HFFc6 (cell line): ENCODE measurements around the gene CNN1. TPM values are rescaled to one million over a fixed set of nuclear protein-coding genes. Genes with fewer than 3 reads are reported as not detected.

Experiments
- DNase-seq: peaks from one replicate; pipeline ENCODE4 v3.0.0-alpha.2; 2018
- H3K27ac Mint-ChIP-seq: 2 replicates; pipeline ENCODE4 v1.8.0; 2020; ENCODE audit warnings: mild to moderate bottlenecking, mixed read lengths
- H3K27me3 Mint-ChIP-seq: 2 replicates; pipeline ENCODE4 v1.8.0; 2021; ENCODE audit warnings: mild to moderate bottlenecking, moderate library complexity, mixed read lengths; ENCODE audit not compliant: insufficient read depth
- H3K36me3 Mint-ChIP-seq: 2 replicates; pipeline ENCODE4 v1.8.0; 2021; ENCODE audit warnings: low read depth, mixed read lengths
- H3K4me1 Mint-ChIP-seq: 2 replicates; pipeline ENCODE4 v1.8.0; 2020; ENCODE audit warnings: low read depth, mixed read lengths
- H3K4me3 Mint-ChIP-seq: 2 replicates; pipeline ENCODE4 v1.8.0; 2020; ENCODE audit warnings: mild to moderate bottlenecking, moderate library complexity, mixed read lengths
- H3K9me3 Mint-ChIP-seq: 2 replicates; pipeline ENCODE4 v1.8.0; 2020; ENCODE audit warnings: mild to moderate bottlenecking, mixed read lengths
- total RNA-seq, 6 experiments: library from RNA; stranded (reverse); fragmentation: NEBNext Ultra II Directional; extraction: Animal tissue kit (Norgen Biotek cat#: 25700); gene quantifications; 2 replicates in 1 of 6; 3 replicates in 5 of 6; pipeline ENCODE4 v1.2.3, GENCODE V29; 2021
- TF ChIP-seq, protein P1 (sequence below): fragments of 200-600 bp; sonication (generic); IDR thresholded peaks from 2 replicates; pipeline ENCODE4 v1.5.0; 2021; ENCODE audit warnings: antibody characterized with exemption, mild to moderate bottlenecking

CNN1 gene
- total RNA-seq, 6 experiments from 2014 or later, result 6.5 to 9.3 (median 8.0) TPM

- no peaks in the 10 kb centered on the region for H3K9me3 Mint-ChIP-seq
- peaks cover 11% of the 10 kb centered on the region for H3K4me1 Mint-ChIP-seq
- DNase-seq, result no peak
- no peaks in the 10 kb centered on the region; the same call in 1 of the 2 replicates for H3K27me3 Mint-ChIP-seq
- H3K4me3 Mint-ChIP-seq, result no peak overlapping the region
- no peaks in the 10 kb centered on the region for H3K36me3 Mint-ChIP-seq
- no peak overlapping the region for H3K27ac Mint-ChIP-seq
- TF ChIP-seq, protein P1, sequence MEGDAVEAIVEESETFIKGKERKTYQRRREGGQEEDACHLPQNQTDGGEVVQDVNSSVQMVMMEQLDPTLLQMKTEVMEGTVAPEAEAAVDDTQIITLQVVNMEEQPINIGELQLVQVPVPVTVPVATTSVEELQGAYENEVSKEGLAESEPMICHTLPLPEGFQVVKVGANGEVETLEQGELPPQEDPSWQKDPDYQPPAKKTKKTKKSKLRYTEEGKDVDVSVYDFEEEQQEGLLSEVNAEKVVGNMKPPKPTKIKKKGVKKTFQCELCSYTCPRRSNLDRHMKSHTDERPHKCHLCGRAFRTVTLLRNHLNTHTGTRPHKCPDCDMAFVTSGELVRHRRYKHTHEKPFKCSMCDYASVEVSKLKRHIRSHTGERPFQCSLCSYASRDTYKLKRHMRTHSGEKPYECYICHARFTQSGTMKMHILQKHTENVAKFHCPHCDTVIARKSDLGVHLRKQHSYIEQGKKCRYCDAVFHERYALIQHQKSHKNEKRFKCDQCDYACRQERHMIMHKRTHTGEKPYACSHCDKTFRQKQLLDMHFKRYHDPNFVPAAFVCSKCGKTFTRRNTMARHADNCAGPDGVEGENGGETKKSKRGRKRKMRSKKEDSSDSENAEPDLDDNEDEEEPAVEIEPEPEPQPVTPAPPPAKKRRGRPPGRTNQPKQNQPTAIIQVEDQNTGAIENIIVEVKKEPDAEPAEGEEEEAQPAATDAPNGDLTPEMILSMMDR, result no peak
These were observed 9.5 kb downstream of the CNN1 start for GRCh38 chr19:11547929-11548700.

GRCh38 chr19:11549386-11549953, 10.8 kb downstream of the CNN1 start:
- Mint-ChIP-seq H3K4me3 (no peak overlapping the region), H3K4me1 (peaks cover 11% of the 10 kb centered on the region), H3K9me3 (no peaks in the 10 kb centered on the region), H3K27ac (no peak overlapping the region), H3K36me3 (no peaks in the 10 kb centered on the region), H3K27me3 (no peaks in the 10 kb centered on the region; the same call in 1 of the 2 replicates)
- TF ChIP-seq, protein P1, result no peak
- no peak for DNase-seq

- peaks cover 2% of the 10 kb centered on the region for H3K36me3 Mint-ChIP-seq
- TF ChIP-seq, protein P1, result no peak
- H3K27ac Mint-ChIP-seq, result no peak overlapping the region
- peaks cover 10% of the 10 kb centered on the region for H3K4me1 Mint-ChIP-seq
- no peaks in the 10 kb centered on the region; the same call in none of the 2 replicates for H3K27me3 Mint-ChIP-seq
- H3K4me3 Mint-ChIP-seq, result no peak overlapping the region
- no peak for DNase-seq
- no peaks in the 10 kb centered on the region for H3K9me3 Mint-ChIP-seq
These were observed 11.6 kb downstream of the CNN1 start for GRCh38 chr19:11550265-11550664.

DNA sequence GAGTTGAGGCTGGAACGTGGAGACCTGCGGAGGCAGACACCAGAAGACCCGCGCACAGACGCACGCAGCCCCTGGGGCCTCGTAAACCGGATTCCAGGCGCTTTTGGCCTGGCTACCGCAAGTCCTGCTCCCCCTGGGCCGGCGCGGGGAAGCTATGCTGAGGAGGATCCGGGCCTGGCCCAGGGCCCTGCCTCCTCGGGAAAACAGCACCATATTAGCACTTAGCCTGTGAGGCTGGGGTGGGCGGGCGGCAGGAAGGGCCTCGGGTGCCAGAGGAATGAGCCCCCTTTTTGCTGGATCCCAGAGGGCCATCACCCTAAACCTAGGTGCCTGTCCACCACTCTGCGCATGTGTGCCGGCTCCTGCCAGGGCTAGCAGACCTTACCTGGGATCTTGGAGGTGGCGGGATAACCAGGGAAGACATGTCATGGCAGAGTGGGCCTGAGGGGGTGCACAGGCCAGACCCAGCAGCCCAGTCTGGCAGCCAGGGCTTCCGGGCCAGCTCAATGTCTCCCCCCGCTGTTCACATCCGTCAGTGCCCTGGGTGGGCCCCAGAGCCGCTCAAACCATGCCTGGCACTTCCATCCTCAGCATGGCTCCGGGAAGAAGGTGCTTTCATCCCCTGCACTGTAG, 13.1 kb downstream of the CNN1 start:
- DNase-seq, result peak; percentile 9
- Mint-ChIP-seq H3K27ac (no peak overlapping the region), H3K9me3 (no peaks in the 10 kb centered on the region), H3K4me1 (peaks cover 2% of the 10 kb centered on the region), H3K36me3 (peaks cover 9% of the 10 kb centered on the region), H3K4me3 (no peak overlapping the region), H3K27me3 (peaks cover 4% of the 10 kb centered on the region; the same call in 1 of the 2 replicates)
- TF ChIP-seq, protein P1, result peak; percentile 69

DNA sequence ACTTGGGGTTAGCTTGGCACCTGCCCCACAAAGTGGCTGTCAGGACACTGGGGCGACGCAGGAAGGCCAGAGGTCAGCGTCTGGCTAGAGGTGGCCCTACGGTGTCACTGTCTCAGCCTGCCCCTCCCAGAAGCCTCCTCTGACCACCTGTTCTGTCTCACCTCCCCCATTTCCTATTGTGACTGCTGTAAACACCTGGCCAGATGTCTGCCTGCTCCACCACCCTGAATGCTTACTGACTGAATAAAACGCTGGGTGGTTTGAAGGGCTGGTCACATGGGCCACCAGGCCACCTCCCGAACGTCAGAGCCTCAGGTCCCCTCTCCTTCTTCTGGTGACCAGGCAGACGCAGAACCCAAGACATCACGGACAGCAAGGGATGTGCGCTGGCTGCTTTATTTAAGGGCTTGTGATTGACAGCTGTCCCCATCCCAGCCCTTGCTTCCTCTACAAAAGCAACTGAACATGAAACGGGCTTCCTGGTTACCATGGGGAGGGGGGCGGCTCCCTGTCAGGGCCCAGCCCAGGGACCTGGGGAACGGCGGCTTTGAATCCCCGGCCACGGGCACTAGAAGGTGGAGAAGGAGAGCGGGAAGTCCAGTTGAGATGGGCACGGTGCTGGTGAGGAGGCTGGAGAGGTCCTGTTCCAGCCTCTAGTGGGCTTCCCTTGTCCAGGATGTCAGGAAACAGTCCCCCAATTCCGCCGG, 14.2 kb downstream of the CNN1 start:
- no peak overlapping the region for H3K4me3 Mint-ChIP-seq
- peaks cover 10% of the 10 kb centered on the region for H3K4me1 Mint-ChIP-seq
- no peaks in the 10 kb centered on the region for H3K9me3 Mint-ChIP-seq
- DNase-seq, result no peak
- H3K27me3 Mint-ChIP-seq, result peaks cover 4% of the 10 kb centered on the region; the same call in 1 of the 2 replicates
- TF ChIP-seq, protein P1, result no peak
- peaks cover 14% of the 10 kb centered on the region for H3K36me3 Mint-ChIP-seq
- H3K27ac Mint-ChIP-seq, result no peak overlapping the region
